Measurements from ENCODE around the gene FCRL1. TPM values are rescaled to one million over a fixed set of nuclear protein-coding genes. Genes with fewer than 3 reads are reported as not detected.

The FCRL1 gene
- total and polyA plus RNA-seq, 7 donors: 0.03 to 0.40 TPM; not detected in 5

GRCh38 chr1:157852476-157852875 is 32.6 kb upstream of the FCRL1 start:
- Histone ChIP-seq H3K27ac (no peak overlapping the region), H3K27me3 (ENCODE audit: insufficient read depth in 3 of 3, low read length in 2 of 3) (no peaks in the 10 kb centered on the region), H3K9me3 (no peaks in the 10 kb centered on the region), H3K36me3 (ENCODE audit: insufficient read depth in 1 of 2, low read depth in 1 of 2) (no peaks in the 10 kb centered on the region), H3K4me1 (no peaks in the 10 kb centered on the region), H3K4me3 (no peak overlapping the region)
- intact Hi-C loops (cut with DNase I): no loop called here
- WGBS, 3 donors: 68 to 75% (median 73%) methylated on average over 3 of the region's 3 CpGs
- no peak for TF ChIP-seq CTCF (IDR thresholded peaks at IDR 0.05)
- ATAC-seq: no peak
- DNase-seq: no peak

GRCh38 chr1:157849229-157849875 is 29.4 kb upstream of the FCRL1 start:
- no peaks in the 10 kb centered on the region for H3K36me3 ChIP-seq (ENCODE audit: insufficient read depth in 1 of 2, low read depth in 1 of 2)
- ATAC-seq: no peak
- no peak for DNase-seq
- no peaks in the 10 kb centered on the region for H3K27me3 ChIP-seq (ENCODE audit: insufficient read depth in 3 of 3, low read length in 2 of 3)
- no peak for TF ChIP-seq CTCF (IDR thresholded peaks at IDR 0.05)
- no peak overlapping the region for H3K4me3 ChIP-seq
- no peaks in the 10 kb centered on the region for H3K9me3 ChIP-seq
- intact Hi-C loops (cut with DNase I): no loop called here
- no peaks in the 10 kb centered on the region for H3K4me1 ChIP-seq
- 82 to 100% (median 93%) methylated on average over 2 of the region's 2 CpGs for WGBS, 3 donors
- H3K27ac ChIP-seq: no peak overlapping the region

DNA sequence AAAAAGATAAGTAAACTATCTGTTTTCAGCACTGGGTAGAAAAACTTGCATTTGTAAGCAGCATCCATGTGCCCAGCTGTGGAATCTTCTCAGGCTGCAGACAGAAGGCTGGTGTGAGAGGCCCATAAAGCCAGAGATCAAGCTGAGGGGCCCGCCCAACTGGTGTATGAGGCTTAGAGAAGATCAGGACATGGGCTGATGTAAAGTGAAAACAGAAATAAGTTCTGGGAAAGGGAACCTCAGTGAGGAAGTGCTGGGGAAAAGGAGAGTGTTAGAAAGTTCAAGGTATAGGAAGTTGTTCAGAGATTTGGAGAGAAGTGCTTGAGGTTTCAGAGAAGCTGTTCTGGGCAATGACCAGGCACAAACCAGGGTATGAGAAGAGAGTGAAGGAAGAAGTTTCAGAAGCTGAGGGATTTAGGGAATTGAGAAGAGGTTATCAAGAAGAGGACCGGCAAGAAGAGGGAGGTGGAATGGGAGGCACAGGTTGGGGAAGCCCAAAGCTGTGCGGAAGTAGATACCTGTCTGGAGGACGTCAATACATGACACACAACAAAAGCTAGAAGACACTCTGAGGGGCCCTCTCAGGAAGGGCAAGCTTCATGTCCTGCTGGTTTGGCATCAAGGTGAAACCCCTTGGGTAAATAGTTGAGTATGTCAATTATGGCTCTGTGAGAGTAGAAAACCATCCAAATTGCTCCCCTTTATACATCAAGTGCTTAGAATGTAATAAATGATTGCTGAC is 24.3 kb upstream of the FCRL1 start:
- WGBS, 3 donors: 71 to 84% (median 74%) methylated on average over 4 of the region's 4 CpGs
- ATAC-seq: no peak
- Histone ChIP-seq H3K36me3 (ENCODE audit: insufficient read depth in 1 of 2, low read depth in 1 of 2) (no peaks in the 10 kb centered on the region), H3K4me3 (no peak overlapping the region), H3K27me3 (ENCODE audit: insufficient read depth in 3 of 3, low read length in 2 of 3) (no peaks in the 10 kb centered on the region), H3K4me1 (no peaks in the 10 kb centered on the region), H3K9me3 (no peaks in the 10 kb centered on the region), H3K27ac (no peak overlapping the region)
- no peak for DNase-seq
- no peak for TF ChIP-seq CTCF (IDR thresholded peaks at IDR 0.05)
- intact Hi-C loops (cut with DNase I): no loop called here

GRCh38 chr1:157842939-157843338 is 23.0 kb upstream of the FCRL1 start:
- no peak overlapping the region for H3K4me3 ChIP-seq
- WGBS, 3 donors: 75 to 79% (median 79%) methylated on average over 1 of the region's 1 CpG

More at GRCh38 chr1:157842939-157843338, 23.0 kb upstream of the FCRL1 start:
- DNase-seq: no peak
- TF ChIP-seq CTCF (IDR thresholded peaks at IDR 0.05): no peak
- Histone ChIP-seq H3K4me1 (no peaks in the 10 kb centered on the region), H3K36me3 (ENCODE audit: insufficient read depth in 1 of 2, low read depth in 1 of 2) (no peaks in the 10 kb centered on the region), H3K27ac (no peak overlapping the region), H3K9me3 (no peaks in the 10 kb centered on the region), H3K27me3 (ENCODE audit: insufficient read depth in 3 of 3, low read length in 2 of 3) (no peaks in the 10 kb centered on the region)
- intact Hi-C loops (cut with DNase I): no loop called here
- ATAC-seq: no peak

Measured in psoas muscle (tissue), 8 donors.